ENCODE data around the gene HES1.
A peak's percentile ranks its signal among the peaks of the same experiment; 100 is the strongest.

DNA sequence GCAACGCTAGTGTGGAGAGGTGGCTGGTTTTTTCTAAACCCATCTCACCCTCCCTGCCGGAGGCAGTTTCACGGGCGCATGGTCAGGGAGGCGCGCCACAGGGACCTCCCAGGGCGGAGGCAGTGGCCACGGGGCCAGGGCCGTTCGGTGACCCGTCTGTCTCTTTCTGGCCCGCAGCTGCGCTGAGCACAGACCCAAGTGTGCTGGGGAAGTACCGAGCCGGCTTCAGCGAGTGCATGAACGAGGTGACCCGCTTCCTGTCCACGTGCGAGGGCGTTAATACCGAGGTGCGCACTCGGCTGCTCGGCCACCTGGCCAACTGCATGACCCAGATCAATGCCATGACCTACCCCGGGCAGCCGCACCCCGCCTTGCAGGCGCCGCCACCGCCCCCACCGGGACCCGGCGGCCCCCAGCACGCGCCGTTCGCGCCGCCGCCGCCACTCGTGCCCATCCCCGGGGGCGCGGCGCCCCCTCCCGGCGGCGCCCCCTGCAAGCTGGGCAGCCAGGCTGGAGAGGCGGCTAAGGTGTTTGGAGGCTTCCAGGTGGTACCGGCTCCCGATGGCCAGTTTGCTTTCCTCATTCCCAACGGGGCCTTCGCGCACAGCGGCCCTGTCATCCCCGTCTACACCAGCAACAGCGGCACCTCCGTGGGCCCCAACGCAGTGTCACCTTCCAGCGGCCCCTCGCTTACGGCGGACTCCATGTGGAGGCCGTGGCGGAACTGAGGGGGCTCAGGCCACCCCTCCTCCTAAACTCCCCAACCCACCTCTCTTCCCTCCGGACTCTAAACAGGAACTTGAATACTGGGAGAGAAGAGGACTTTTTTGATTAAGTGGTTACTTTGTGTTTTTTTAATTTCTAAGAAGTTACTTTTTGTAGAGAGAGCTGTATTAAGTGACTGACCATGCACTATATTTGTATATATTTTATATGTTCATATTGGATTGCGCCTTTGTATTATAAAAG lies 1.8 kb downstream of the HES1 start:
- TF ChIP-seq, protein P1, sequence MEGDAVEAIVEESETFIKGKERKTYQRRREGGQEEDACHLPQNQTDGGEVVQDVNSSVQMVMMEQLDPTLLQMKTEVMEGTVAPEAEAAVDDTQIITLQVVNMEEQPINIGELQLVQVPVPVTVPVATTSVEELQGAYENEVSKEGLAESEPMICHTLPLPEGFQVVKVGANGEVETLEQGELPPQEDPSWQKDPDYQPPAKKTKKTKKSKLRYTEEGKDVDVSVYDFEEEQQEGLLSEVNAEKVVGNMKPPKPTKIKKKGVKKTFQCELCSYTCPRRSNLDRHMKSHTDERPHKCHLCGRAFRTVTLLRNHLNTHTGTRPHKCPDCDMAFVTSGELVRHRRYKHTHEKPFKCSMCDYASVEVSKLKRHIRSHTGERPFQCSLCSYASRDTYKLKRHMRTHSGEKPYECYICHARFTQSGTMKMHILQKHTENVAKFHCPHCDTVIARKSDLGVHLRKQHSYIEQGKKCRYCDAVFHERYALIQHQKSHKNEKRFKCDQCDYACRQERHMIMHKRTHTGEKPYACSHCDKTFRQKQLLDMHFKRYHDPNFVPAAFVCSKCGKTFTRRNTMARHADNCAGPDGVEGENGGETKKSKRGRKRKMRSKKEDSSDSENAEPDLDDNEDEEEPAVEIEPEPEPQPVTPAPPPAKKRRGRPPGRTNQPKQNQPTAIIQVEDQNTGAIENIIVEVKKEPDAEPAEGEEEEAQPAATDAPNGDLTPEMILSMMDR (conservative IDR thresholded peaks at IDR 0.05; ENCODE audit: low read length), result peak; percentile 65
- no peak for TF ChIP-seq EZH2phosphoT487 (IDR thresholded peaks at IDR 0.05; ENCODE audit: borderline replicate concordance)
